NB4 (cell line): ENCODE data around the gene ZNF497.
"Not testable (repeated sequence)": the region's sequence is repeated elsewhere in the genome, so short reads cannot be mapped to it uniquely, and the experiment has no call there.

ENCODE experiments used
- DNase-seq: peaks from one replicate; pipeline ENCODE4 v3.0.0; 2010; ENCODE audit warnings: low read depth
- H3K4me3 ChIP-seq: one replicate; pipeline ENCODE4 v1.5.1; 2011; ENCODE audit warnings: mild to moderate bottlenecking, low read depth, low read length, moderate library complexity
- MYC ChIP-seq: IDR thresholded peaks from 2 replicates; pipeline ENCODE4 v1.6.1; 2011; ENCODE audit warnings: low read depth, low read length
- POLR2A ChIP-seq: IDR thresholded peaks from 2 replicates; pipeline ENCODE4 v1.6.1; 2011; ENCODE audit warnings: mild to moderate bottlenecking; ENCODE audit not compliant: insufficient read length; ENCODE audit errors: extremely low read depth
- TF ChIP-seq, protein P1 (sequence below): IDR thresholded peaks from one replicate; pipeline ENCODE4 v1.5.1; 2012; ENCODE audit warnings: low read depth, low read length
- TF ChIP-seq, protein P2 (sequence below): IDR thresholded peaks from 2 replicates; pipeline ENCODE4 v1.6.1; 2011; ENCODE audit warnings: low read depth, low read length

ZNF497 gene

DNA sequence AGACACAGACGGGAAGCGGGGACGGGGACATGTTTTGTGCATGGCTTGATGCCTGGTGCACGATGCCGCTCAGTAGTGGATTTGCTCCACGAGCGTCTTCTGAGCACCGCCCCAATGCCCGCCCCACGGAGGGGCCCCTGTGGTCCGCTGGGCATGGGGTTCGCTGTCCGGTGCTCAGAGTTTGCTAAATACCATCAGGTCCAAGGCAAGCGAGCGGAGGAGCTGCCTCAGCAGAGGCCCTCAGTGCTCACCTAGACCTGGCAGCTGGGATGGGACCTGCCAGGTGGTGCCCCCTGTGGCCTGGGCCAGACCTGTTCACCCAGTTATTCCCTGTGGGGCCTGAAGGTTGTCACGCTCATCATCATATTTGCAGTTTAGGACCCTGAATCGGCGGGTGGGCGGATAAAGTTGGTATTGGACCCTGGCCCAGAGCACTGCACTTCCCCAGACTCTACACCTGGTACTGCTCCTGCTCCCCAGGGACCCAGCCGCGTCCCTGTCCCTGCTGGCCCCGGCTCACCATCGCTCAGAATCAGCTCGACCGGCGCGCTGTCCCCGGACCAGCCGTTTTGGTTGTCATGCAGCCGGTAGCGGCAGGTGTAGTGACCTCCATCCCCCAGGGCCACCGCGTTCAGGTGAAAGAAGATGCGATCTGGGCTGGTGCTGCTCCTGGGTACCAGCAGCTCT is 11.5 kb downstream of the ZNF497 start:
- TF ChIP-seq POLR2A, result no peak
- TF ChIP-seq, protein P1, sequence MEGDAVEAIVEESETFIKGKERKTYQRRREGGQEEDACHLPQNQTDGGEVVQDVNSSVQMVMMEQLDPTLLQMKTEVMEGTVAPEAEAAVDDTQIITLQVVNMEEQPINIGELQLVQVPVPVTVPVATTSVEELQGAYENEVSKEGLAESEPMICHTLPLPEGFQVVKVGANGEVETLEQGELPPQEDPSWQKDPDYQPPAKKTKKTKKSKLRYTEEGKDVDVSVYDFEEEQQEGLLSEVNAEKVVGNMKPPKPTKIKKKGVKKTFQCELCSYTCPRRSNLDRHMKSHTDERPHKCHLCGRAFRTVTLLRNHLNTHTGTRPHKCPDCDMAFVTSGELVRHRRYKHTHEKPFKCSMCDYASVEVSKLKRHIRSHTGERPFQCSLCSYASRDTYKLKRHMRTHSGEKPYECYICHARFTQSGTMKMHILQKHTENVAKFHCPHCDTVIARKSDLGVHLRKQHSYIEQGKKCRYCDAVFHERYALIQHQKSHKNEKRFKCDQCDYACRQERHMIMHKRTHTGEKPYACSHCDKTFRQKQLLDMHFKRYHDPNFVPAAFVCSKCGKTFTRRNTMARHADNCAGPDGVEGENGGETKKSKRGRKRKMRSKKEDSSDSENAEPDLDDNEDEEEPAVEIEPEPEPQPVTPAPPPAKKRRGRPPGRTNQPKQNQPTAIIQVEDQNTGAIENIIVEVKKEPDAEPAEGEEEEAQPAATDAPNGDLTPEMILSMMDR, result no peak
- TF ChIP-seq MYC, result no peak
- TF ChIP-seq, protein P2, sequence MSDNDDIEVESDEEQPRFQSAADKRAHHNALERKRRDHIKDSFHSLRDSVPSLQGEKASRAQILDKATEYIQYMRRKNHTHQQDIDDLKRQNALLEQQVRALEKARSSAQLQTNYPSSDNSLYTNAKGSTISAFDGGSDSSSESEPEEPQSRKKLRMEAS, result no peak
- no peak overlapping the region for H3K4me3 ChIP-seq
- DNase-seq, result no peak

DNA sequence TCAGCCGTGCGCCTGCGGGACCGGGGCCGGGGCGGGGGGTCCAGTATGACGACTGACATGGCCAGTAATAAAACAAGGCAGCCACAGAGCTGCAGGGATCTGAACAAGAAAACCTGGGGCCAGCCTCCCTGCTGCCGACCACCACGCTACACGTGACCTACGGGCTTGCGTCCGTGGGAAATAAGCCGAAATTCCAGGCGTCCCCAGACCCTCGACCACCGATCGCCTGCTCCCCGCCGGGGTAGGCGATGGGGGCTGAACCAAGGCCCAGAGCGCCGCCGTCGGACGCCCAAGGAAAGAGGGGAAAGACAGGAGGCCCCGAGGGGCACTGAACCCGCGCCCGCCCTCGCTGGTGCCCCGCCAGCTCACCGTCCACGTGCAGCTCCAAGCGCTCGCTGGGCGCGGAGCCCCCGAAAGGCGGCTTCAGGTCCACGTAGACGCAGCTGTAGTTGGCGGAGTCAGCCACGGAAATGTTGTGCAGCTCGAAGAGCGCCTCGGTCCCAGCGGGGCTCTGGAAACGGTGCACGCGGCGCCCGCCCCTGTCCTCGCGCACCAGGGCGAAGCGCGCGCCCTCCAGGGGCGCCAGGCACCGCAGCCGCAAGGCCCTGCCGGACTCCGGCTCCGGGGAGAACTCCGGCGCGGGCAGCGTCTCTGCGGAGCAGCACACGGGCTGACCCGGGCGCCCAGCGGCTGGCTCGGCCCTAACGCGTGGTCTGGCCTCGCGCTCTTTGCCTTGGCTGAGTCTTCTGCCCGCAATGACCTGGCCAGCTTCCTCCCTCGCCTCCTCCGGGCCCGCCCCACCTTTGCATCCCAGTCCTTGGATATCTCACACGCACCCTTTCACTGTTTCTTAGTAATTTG is 12.3 kb downstream of the ZNF497 start:
- TF ChIP-seq, protein P1, result no peak
- TF ChIP-seq, protein P2, result no peak
- TF ChIP-seq MYC (no peak), POLR2A (no peak)
- no peak for DNase-seq
- H3K4me3 ChIP-seq, result no peak overlapping the region

DNA sequence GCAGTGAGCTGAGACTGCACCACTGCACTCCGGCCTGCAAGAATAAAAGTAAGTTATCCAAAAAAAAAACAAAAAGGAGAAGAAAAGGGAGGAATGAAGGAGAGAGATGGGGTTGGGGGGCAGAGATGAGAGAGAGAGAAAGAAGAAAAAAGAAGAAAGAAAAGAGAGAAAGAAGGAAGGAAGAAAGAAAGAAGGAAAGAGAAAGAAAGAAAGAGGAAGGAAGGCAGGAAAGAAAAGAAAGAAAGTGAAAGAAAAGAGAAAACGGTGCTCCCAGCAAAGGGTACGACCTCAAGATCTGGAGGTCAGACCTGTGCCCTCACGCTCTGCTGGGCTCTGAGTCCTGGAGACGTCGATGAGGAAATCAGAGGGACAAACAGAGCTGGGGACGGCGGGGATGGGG is 13.0 kb downstream of the ZNF497 start:
- TF ChIP-seq, protein P2, result no peak
- TF ChIP-seq MYC, result no peak
- TF ChIP-seq, protein P1, result no peak
- no peak for TF ChIP-seq POLR2A
- H3K4me3 ChIP-seq, result no peak overlapping the region
- DNase-seq, result no peak

DNA sequence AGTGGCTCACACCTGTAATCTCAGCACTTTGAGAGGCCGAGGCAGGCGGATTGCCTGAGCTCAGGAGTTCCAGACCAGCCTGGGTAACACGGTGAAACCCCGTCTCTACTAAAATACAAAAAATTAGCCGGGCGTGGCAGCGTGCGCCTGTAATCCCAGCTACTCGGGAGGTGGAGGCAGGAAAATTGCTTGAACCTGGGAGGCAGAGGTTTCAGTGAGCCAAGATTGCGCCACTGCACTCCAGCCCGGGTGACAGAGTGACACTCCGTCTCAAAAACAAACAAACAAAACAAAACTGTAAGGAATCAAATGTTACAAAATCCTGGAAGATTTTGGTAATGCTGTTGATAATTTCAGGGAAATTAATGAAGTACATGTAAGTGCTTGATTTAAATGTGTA is 14.5 kb downstream of the ZNF497 start:
- H3K4me3 ChIP-seq, result peak overlapping the region; percentile 74
- DNase-seq, result not testable (repeated sequence)

DNA sequence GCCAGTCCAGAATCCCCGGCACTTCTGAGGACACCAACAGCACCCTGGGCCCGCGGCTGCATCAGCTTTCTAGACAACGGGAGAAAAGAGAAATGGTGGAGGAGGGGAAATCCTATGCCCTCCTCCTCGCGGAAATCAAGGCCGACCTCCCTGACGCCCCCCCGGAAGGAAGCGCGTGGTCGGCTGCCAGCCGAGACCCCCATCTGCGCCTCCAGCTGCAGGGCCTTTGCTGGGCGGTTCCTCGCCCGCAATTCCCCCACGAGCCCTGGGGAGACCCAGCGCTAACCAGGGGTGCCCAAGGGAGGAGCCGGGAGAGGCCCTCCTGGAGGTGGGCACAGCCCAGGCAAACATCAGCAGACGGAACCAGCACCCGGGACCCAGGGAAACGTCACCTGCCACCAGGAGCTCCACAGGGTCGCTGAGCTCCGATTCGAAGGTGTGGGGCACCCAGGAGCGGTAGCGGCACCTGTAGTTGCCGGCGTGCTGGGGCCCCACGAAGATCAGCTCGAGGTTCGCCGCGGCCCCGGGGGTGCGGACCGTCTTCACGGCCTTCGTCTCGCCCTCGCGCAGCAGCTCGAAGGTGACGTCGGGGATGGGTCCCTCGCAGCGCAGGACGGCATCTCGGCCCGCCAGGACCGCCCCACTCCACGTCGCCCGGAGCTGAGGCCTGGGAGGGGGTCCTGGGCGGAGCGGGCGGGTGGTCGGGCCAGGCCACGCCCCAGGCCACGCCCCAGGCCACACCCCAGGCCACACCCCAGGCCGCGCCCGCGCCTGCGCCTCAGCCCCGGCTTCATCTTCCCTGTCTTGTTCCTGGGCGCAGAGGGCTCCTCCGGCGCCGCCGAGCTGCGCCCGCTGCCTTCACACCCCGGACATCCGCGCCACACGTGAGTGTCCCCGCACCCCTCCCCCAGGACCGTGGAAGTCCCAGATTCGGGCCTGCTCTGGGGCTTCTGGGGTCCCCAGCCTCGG is 15.3 kb downstream of the ZNF497 start:
- TF ChIP-seq, protein P2, result peak; percentile 65
- TF ChIP-seq, protein P1, result no peak
- no peak; the same call in 1 of the 2 replicates for TF ChIP-seq MYC
- peak; percentile 46 for TF ChIP-seq POLR2A
- peak overlapping the region; percentile 74 for H3K4me3 ChIP-seq
- peak; percentile 77 for DNase-seq
